Activated CD4-positive, CD25-positive, alpha-beta regulatory T cell treated with anti-CD3 and anti-CD28 coated beads, Interleukin-2, amount 50 U/mL, for 72 hours (primary cell): ENCODE results near the gene SLC13A2.

Experiments
- DNase-seq: peaks from one replicate; pipeline ENCODE4 v3.0.0; 2021

SLC13A2 gene

DNA sequence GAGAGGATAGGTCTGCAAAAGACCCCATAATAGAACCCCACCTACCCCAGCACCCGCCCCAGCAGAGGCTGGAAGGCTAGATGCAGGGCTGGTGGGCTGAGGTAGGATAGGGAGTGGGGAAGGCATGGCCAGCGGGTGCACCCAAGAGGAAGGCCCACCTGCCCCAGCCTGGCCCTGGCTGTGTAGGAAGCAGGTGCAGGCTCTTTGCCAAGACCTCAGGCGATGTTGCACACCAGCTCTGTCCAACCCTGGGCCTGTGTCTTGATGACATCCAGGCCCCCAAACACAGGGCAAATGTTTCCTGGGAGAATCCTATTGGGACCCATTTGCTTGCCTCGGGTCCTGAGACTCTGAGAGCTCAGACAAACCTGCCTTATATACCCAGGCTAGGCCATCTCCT lies 66.8 kb downstream of the SLC13A2 start:
- no peak for DNase-seq

DNA sequence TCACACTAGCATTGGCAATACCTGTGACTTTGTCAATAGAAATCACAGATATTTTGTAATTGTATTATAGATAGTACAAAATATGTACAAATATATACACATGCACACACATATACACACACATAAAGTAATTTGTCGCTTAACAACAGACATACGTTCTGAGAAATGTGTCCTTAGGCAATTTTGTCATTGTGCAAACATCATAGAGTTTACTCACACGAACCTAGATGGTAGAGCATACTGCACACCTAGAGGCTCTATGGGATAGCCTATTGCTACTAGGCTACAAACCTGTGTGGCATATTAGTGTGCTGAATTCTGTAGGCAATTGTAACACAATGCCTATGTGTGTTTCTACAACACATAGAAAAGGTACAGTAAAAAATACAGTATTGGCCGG lies 68.0 kb downstream of the SLC13A2 start:
- no peak for DNase-seq

DNA sequence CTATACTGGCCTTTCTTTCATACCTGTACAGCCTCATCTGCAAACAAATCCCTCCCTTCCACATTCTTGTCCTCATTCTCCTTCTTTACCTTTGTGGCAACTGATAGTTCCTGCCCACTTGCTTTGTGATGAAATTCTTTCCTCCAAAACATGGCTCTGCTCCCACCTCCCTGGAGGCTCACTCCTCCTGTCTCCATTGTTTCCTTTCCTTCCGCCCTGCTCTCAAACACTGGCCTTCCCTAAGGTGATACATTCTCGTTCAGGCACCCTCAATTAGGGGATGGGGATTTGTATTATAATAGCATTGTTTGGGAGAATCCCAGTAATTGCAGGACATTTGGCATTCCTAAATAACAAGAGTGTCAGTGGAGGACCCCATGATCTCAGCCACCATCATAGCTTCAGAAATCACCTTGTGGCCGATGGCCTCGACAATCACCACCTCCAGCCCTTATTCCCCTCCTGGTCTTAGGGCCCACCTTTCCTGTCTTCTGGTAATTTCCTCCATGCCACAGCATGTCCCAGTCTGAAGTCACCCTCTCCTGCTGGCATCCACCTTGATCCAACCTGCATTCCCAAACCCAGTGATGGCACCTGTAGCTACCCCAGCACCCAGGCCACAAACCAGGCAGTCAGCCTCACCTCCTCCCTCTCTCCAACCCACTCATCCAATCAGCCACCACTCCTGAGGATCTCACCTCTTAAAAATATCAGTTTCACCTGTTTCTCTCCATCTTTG lies 71.1 kb downstream of the SLC13A2 start:
- no peak for DNase-seq

DNA sequence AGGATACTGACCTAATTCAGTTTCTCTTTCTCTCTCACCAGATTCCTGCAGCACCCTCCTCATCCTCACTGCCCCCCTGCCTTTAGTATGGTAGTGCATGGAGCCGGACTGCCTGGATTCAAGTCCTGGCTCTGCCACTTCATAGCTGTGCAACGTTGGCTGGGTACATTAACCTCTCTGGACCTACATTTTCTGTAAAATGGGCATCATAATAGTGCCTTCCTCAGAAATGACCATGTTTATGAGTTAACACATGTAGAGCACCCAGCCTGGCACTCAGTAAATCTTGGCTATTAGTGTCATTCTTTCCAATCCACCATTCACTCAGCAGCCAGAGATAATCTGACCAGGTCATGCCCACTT lies 71.7 kb downstream of the SLC13A2 start:
- DNase-seq = no peak

DNA sequence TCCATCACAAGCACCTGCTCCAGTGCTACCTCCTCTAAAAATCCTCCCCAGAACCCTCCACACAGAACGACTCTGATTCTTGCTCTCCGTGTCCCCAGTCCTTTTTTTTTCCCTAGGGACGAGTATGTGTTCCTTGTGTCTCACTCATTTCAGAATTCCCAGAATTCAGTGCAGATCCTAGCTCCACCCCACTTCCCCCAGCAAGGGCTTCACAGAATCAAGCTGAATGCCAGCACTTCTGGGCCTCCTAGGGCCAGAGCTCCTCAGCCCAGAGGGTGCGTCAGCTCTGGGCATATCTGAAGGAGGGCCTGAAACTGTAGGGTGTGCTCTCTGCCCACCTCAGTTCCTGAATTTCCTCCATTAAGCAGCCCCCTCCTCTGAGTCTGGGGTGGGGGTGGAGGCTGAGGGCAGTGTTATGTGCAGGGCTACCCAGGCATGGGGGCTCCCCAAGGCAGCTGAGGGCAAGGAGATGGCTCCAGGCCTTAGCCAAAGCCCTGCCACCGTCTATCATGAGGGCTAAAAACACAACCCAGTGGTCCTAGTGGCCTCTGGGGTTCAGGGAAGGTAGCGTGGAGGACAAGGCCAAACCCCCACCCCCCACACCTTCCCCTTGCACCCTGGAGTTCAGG lies 72.5 kb downstream of the SLC13A2 start:
- DNase-seq = no peak

DNA sequence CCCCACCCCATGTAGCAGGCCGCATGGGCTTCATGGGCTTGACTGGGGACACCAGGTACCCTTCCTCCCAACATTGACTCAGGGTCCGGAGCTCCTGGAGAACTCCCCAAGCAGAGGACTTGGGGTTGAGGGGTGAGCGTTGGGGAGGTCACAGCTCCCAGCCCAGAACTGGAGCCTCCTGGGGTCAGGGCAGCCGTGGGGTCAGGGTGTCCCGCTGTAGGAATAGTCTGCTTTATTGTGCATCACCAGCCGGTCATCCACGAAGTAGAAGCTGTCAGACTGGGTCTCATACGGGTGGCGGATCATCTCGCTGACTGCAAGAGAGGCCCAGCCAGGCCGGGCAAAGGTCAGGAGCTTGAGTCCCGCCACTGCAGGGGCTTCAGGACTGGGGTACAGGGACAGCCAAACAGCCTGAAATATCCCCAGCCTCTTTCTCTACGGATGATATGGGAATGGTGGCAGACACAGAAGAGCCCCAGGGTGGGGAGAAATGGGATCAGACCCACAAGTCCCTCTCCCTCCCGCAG lies 73.7 kb downstream of the SLC13A2 start:
- no peak for DNase-seq
